NCI-H345 treated with DMSO at 0.1 percent for 48 hours (cell line): ENCODE results near the gene RAD51B.
A peak's percentile ranks its signal among the peaks of the same experiment; 100 is the strongest.
"Not testable (repeated sequence)": the region's sequence is repeated elsewhere in the genome, so short reads cannot be mapped to it uniquely, and the experiment has no call there.

Experiments used
- DNase-seq: peaks from one replicate; lab custom pipeline; 2025; ENCODE audit not compliant: unreplicated experiment; lab: John Stamatoyannopoulos, UW

The RAD51B gene

GRCh38 chr14:67819563-67820421 lies at the start of gene RAD51B:
Gene RAD51B (plus strand): TSS chr14:67819779.
- peak; percentile 92 for DNase-seq

- no peak for DNase-seq
Measured at GRCh38 chr14:67773844-67774377, 45.7 kb upstream of the RAD51B start.

- no peak for DNase-seq
Measured at GRCh38 chr14:67776653-67777322, 42.8 kb upstream of the RAD51B start.

- DNase-seq, result no peak
Measured at GRCh38 chr14:67778792-67779191, 40.8 kb upstream of the RAD51B start.

GRCh38 chr14:67782090-67782489 lies 37.5 kb upstream of the RAD51B start:
- no peak for DNase-seq

GRCh38 chr14:67784244-67784823 lies 35.2 kb upstream of the RAD51B start:
- no peak for DNase-seq

GRCh38 chr14:67785270-67786109 lies 34.1 kb upstream of the RAD51B start:
- DNase-seq, result no peak

GRCh38 chr14:67787673-67788072 lies 31.9 kb upstream of the RAD51B start:
- no peak for DNase-seq

GRCh38 chr14:67798731-67799130 lies 20.8 kb upstream of the RAD51B start:
- no peak for DNase-seq

- no peak for DNase-seq
Measured at GRCh38 chr14:67800743-67801142, 18.8 kb upstream of the RAD51B start.

- no peak for DNase-seq
Measured at GRCh38 chr14:67806246-67806645, 13.3 kb upstream of the RAD51B start.

GRCh38 chr14:67814821-67815220 lies 4.8 kb upstream of the RAD51B start:
- DNase-seq, result no peak

- DNase-seq, result no peak
Measured at GRCh38 chr14:67815573-67816225, 3.9 kb upstream of the RAD51B start.

- DNase-seq, result peak; percentile 98
Measured at GRCh38 chr14:67816326-67817002, 3.1 kb upstream of the RAD51B start, which contains the start of gene ZFYVE26. Gene ZFYVE26 (minus strand): TSS chr14:67816590. CDS start chr14:67815963, 627 bp downstream.

GRCh38 chr14:67817750-67818438 lies 1.7 kb upstream of the RAD51B start:
- DNase-seq, result no peak

GRCh38 chr14:67818476-67818875 lies 1.1 kb upstream of the RAD51B start:
- not testable (repeated sequence) for DNase-seq

GRCh38 chr14:67820428-67820971 lies 921 bp downstream of the RAD51B start:
- no peak for DNase-seq

- no peak for DNase-seq
Measured at GRCh38 chr14:67821121-67821520, 1.5 kb downstream of the RAD51B start.

GRCh38 chr14:67831113-67831512 lies 11.5 kb downstream of the RAD51B start:
- DNase-seq, result no peak
